Measurements from ENCODE around the gene CHI3L2.
"Not testable (repeated sequence)": the region's sequence is repeated elsewhere in the genome, so short reads cannot be mapped to it uniquely, and the experiment has no call there.

Gene CHI3L2

GRCh38 chr1:111214074-111214801 lies 13.3 kb upstream of the CHI3L2 start:
- no peak for TF ChIP-seq CTCF (IDR thresholded peaks at IDR 0.05; ENCODE audit: extremely low read depth, insufficient read depth, missing control alignments)
- DNase-seq (ENCODE audit: low spot score) = no peak
- in situ Hi-C loops (cut with MboI; ENCODE audit: low pct_unique_long_range_greater_than_20kb, low sequenced_read_pairs, unreplicated experiment) = loop anchor here (25.0 kb wide), 2 partner anchors 398 to 548 kb away; partner anchors contain the start of genes DDX20 and RAP1A

- in situ Hi-C loops (cut with MboI; ENCODE audit: low pct_unique_long_range_greater_than_20kb, low sequenced_read_pairs, unreplicated experiment) = loop anchor here (25.0 kb wide), 2 partner anchors 397 to 547 kb away; partner anchors contain the start of genes DDX20 and RAP1A
- no peak for TF ChIP-seq CTCF (IDR thresholded peaks at IDR 0.05; ENCODE audit: extremely low read depth, insufficient read depth, missing control alignments)
- no peak for DNase-seq (ENCODE audit: low spot score)
Observed at GRCh38 chr1:111214884-111215283, 12.6 kb upstream of the CHI3L2 start.

- not testable (repeated sequence) for DNase-seq (ENCODE audit: low spot score)
- in situ Hi-C loops (cut with MboI; ENCODE audit: low pct_unique_long_range_greater_than_20kb, low sequenced_read_pairs, unreplicated experiment) = loop anchor here (25.0 kb wide), 2 partner anchors 397 to 547 kb away; partner anchors contain the start of genes DDX20 and RAP1A
Observed at GRCh38 chr1:111215285-111215684, 12.2 kb upstream of the CHI3L2 start.

- no peak for DNase-seq (ENCODE audit: low spot score)
- TF ChIP-seq CTCF (IDR thresholded peaks at IDR 0.05; ENCODE audit: extremely low read depth, insufficient read depth, missing control alignments) = no peak
- in situ Hi-C loops (cut with MboI; ENCODE audit: low pct_unique_long_range_greater_than_20kb, low sequenced_read_pairs, unreplicated experiment) = loop anchor here (25.0 kb wide), 2 partner anchors 396 to 546 kb away; partner anchors contain the start of genes DDX20 and RAP1A
Observed at GRCh38 chr1:111216751-111217150, 10.8 kb upstream of the CHI3L2 start.

GRCh38 chr1:111217183-111217910 lies 10.2 kb upstream of the CHI3L2 start:
- TF ChIP-seq CTCF (IDR thresholded peaks at IDR 0.05; ENCODE audit: extremely low read depth, insufficient read depth, missing control alignments) = no peak
- no peak for DNase-seq (ENCODE audit: low spot score)
- in situ Hi-C loops (cut with MboI; ENCODE audit: low pct_unique_long_range_greater_than_20kb, low sequenced_read_pairs, unreplicated experiment) = loop anchor here (25.0 kb wide), 2 partner anchors 395 to 545 kb away; partner anchors contain the start of genes DDX20 and RAP1A

GRCh38 chr1:111218701-111219556 lies 8.6 kb upstream of the CHI3L2 start:
- no peak for DNase-seq (ENCODE audit: low spot score)
- in situ Hi-C loops (cut with MboI; ENCODE audit: low pct_unique_long_range_greater_than_20kb, low sequenced_read_pairs, unreplicated experiment) = loop anchor here (25.0 kb wide), 2 partner anchors 393 to 543 kb away; partner anchors contain the start of genes DDX20 and RAP1A
- no peak for TF ChIP-seq CTCF (IDR thresholded peaks at IDR 0.05; ENCODE audit: extremely low read depth, insufficient read depth, missing control alignments)

Data from GM13977 (cell line).